GM19395 (cell line): ENCODE data around the gene NRTN.

Experiments used
- ATAC-seq: cut with Tn5 transposase; IDR thresholded peaks from one replicate; pipeline ENCODE4 v1.9.1; 2021; ENCODE audit warnings: mild to moderate bottlenecking, moderate library complexity; ENCODE audit not compliant: unreplicated experiment

NRTN gene

GRCh38 chr19:5789886-5790558 is 14.8 kb upstream of the NRTN start:
- no peak for ATAC-seq

- ATAC-seq: peak; percentile 92
Measured at GRCh38 chr19:5790559-5791520, 14.0 kb upstream of the NRTN start, which contains the start of gene DUS3L. TSS of gene DUS3L (minus strand) at chr19:5791163. CDS start at chr19:5791141, 22 bp downstream.

- ATAC-seq: no peak
Measured at GRCh38 chr19:5792224-5792623, 12.6 kb upstream of the NRTN start.

- ATAC-seq: no peak
Measured at GRCh38 chr19:5793188-5793587, 11.7 kb upstream of the NRTN start.

- ATAC-seq: no peak
Measured at GRCh38 chr19:5795382-5795919, 9.4 kb upstream of the NRTN start.

- no peak for ATAC-seq
Measured at GRCh38 chr19:5798244-5798643, 6.6 kb upstream of the NRTN start.

GRCh38 chr19:5799247-5800241 is 5.3 kb upstream of the NRTN start:
- ATAC-seq: no peak

- ATAC-seq: no peak
Measured at GRCh38 chr19:5800361-5801270, 4.3 kb upstream of the NRTN start.

- no peak for ATAC-seq
Measured at GRCh38 chr19:5801796-5802619, 2.9 kb upstream of the NRTN start.

GRCh38 chr19:5803441-5803751 is 1.5 kb upstream of the NRTN start:
- no peak for ATAC-seq

- ATAC-seq: no peak
Measured at GRCh38 chr19:5803752-5804515, 933 bp upstream of the NRTN start.

GRCh38 chr19:5805462-5806132 is 730 bp downstream of the NRTN start:
- ATAC-seq: no peak

- ATAC-seq: no peak
Measured at GRCh38 chr19:5806133-5806489, 1.2 kb downstream of the NRTN start.

GRCh38 chr19:5806905-5807304 is 2.0 kb downstream of the NRTN start:
- no peak for ATAC-seq

- ATAC-seq: no peak
Measured at GRCh38 chr19:5808120-5808816, 3.4 kb downstream of the NRTN start.

- no peak for ATAC-seq
Measured at GRCh38 chr19:5809053-5809452, 4.2 kb downstream of the NRTN start.

GRCh38 chr19:5809469-5809868 is 4.6 kb downstream of the NRTN start:
- ATAC-seq: no peak
